Right lobe of liver (tissue), 6 donors: Measurements from ENCODE around the gene CACNA2D2. TPM values are rescaled to one million over a fixed set of nuclear protein-coding genes. Genes with fewer than 3 reads are reported as not detected.
A peak's percentile ranks its signal among the peaks of the same experiment; 100 is the strongest.

ENCODE experiments used
- ATAC-seq, 4 donors: fragments of 200-7000 bp; cut with Tn5 transposase; one replicate each; pipeline ENCODE4 v1.9.1; 2020; ENCODE audit warnings: mild to moderate bottlenecking in 4 of 4, moderate library complexity in 4 of 4
- DNase-seq, 3 donors: peaks; one replicate each; pipeline ENCODE4 v3.0.0-alpha.2; 2020
- H3K27ac ChIP-seq, 3 donors: fragments of 200-600 bp; one replicate each; pipeline ENCODE4 v1.8.0; 2022
- H3K27me3 ChIP-seq, 2 donors: fragments of 200-600 bp; one replicate each; pipeline ENCODE4 v1.8.0; 2022
- H3K36me3 ChIP-seq, 4 donors: fragments of 200-600 bp; sonication (generic) in 1 of 4; one replicate each; pipeline versions ENCODE4 v1.5.1 to v1.8.0; 2017 to 2022; ENCODE audit warnings: control low read depth in 1 of 4
- H3K4me1 ChIP-seq, 4 donors: fragments of 200-600 bp; sonication (generic) in 1 of 4; one replicate each; pipeline versions ENCODE4 v1.5.1 to v1.8.0; 2017 to 2022; ENCODE audit warnings: control low read depth in 1 of 4
- H3K4me3 ChIP-seq, 3 donors: fragments of 200-600 bp; one replicate each; pipeline ENCODE4 v1.8.0; 2022
- H3K9me3 ChIP-seq, 4 donors: fragments of 200-600 bp; sonication (generic) in 1 of 4; one replicate each; pipeline versions ENCODE4 v1.5.1 to v1.8.0; 2017 to 2022; ENCODE audit warnings: control low read depth in 1 of 4
- CTCF ChIP-seq, 4 donors: fragments of 200-600 bp in 3 of 4; fragments of 450-650 bp in 1 of 4; IDR thresholded peaks; one replicate each; pipeline versions ENCODE4 v1.5.1 to v1.8.0; 2016 to 2022; ENCODE audit warnings: antibody characterized with exemption in 4 of 4, mild to moderate bottlenecking in 2 of 4
- POLR2A ChIP-seq: fragments of 450-650 bp; IDR thresholded peaks from one replicate; pipeline ENCODE4 v1.6.1; 2017; ENCODE audit warnings: antibody characterized with exemption, mild to moderate bottlenecking
- WGBS: methylation state at CpG from one replicate; pipeline ENCODE4 v1.1.6; 2018; ENCODE audit warnings: low coverage, low lambda C conversion rate; ENCODE audit not compliant: insufficient coverage; ENCODE audit errors: missing lambda C conversion rate; 5-methylcytosine and 5-hydroxymethylcytosine counted together
- intact Hi-C, 2 donors: fragments of 100-400 bp; cut with DNase I; formaldehyde crosslinking; loops; one replicate each; pipeline versions ENCODE4 v1.11.2 to v1.14.1; 2022
- total RNA-seq, 6 experiments: library from RNA; depleted of rRNA in 2 of 6; stranded (reverse); fragments of >200 nt in 2 of 6; fragmentation: NEBNext Ultra II Directional in 3 of 6; extraction: Animal tissue kit (Norgen Biotek cat#: 25700) in 3 of 6; gene quantifications; one replicate each; pipeline versions ENCODE4 v1.1.0 to v1.2.4, GENCODE V29; 2016 to 2023
- donor health status: DM: no; HTN: yes; CAD: no.
- donor health status: DM: no; HTN: no; CAD: no.
- donor health status: DM: no; HTN: no; CAD: no.
- donor health status: DM: no; HTN: yes; CAD: no.
- donor health status: DM: no; HTN: yes; CAD: no.

CACNA2D2 gene
- total RNA-seq, 6 experiments from 2014 or later = 0.06 to 0.39 (median 0.26) TPM; not detected in 1

GRCh38 chr3:50396502-50396901, 106.9 kb downstream of the CACNA2D2 start:
- intact Hi-C loops = no loop called here
- ATAC-seq = no peak
- no peaks in the 10 kb centered on the region for H3K27me3 ChIP-seq

GRCh38 chr3:50395070-50395860, 108.2 kb downstream of the CACNA2D2 start:
- DNase-seq (no peak), ATAC-seq (peak in 2 of 4 donors; percentile 28 to 46)
- Histone ChIP-seq H3K4me3 (no peak overlapping the region), H3K4me1 (no peaks in the 10 kb centered on the region), H3K27ac (no peak overlapping the region), H3K27me3 (no peaks in the 10 kb centered on the region), H3K36me3 (no peaks in the 10 kb centered on the region), H3K9me3 (no peaks in the 10 kb centered on the region)
- intact Hi-C loops = no loop called here
- no peak for TF ChIP-seq CTCF (IDR thresholded peaks at IDR 0.05)
- TF ChIP-seq POLR2A = no peak
- WGBS = 80% methylated on average over 1 of the region's 10 CpGs

More at GRCh38 chr3:50396502-50396901, 106.9 kb downstream of the CACNA2D2 start:
- DNase-seq = no peak
- no peaks in the 10 kb centered on the region for H3K36me3 ChIP-seq
- no CpG with 5 or more reads among the region's 10 CpGs for WGBS
- H3K9me3 ChIP-seq = no peaks in the 10 kb centered on the region
- H3K4me1 ChIP-seq = no peaks in the 10 kb centered on the region
- H3K4me3 ChIP-seq = no peak overlapping the region
- H3K27ac ChIP-seq = no peak overlapping the region
- TF ChIP-seq CTCF (IDR thresholded peaks at IDR 0.05) (no peak), POLR2A (no peak)

GRCh38 chr3:50393061-50393460, 110.4 kb downstream of the CACNA2D2 start:
- Histone ChIP-seq H3K27me3 (no peaks in the 10 kb centered on the region), H3K36me3 (no peaks in the 10 kb centered on the region), H3K4me1 (no peaks in the 10 kb centered on the region), H3K9me3 (no peaks in the 10 kb centered on the region), H3K4me3 (no peak overlapping the region), H3K27ac (no peak overlapping the region)
- DNase-seq = no peak
- no peak for ATAC-seq
- TF ChIP-seq POLR2A (no peak), CTCF (IDR thresholded peaks at IDR 0.05) (no peak)
- 90% methylated on average over 2 of the region's 5 CpGs for WGBS
- intact Hi-C loops = no loop called here

- H3K4me1 ChIP-seq = no peaks in the 10 kb centered on the region
- H3K9me3 ChIP-seq = no peaks in the 10 kb centered on the region
- H3K27ac ChIP-seq = no peak overlapping the region
- DNase-seq (no peak), ATAC-seq (no peak)
- no CpG with 5 or more reads among the region's 5 CpGs for WGBS
- no peak overlapping the region for H3K4me3 ChIP-seq
- H3K36me3 ChIP-seq = no peaks in the 10 kb centered on the region
- TF ChIP-seq CTCF (IDR thresholded peaks at IDR 0.05) (no peak), POLR2A (no peak)
- intact Hi-C loops = no loop called here
- no peaks in the 10 kb centered on the region for H3K27me3 ChIP-seq
These were observed 111.2 kb downstream of the CACNA2D2 start for GRCh38 chr3:50392101-50392715.
